ENCODE measurements around the gene CA5B. TPM values are rescaled to one million over a fixed set of nuclear protein-coding genes. Genes with fewer than 3 reads are reported as not detected.
A peak's percentile ranks its signal among the peaks of the same experiment; 100 is the strongest.

Gene CA5B
- total and polyA plus RNA-seq, 4 donors = 0.55 to 2.9 (median 1.6) TPM

GRCh38 chrX:15761564-15762191 lies 23.6 kb downstream of the CA5B start:
- no peaks in the 10 kb centered on the region for H3K9me3 ChIP-seq (ENCODE audit: control insufficient read depth in 4 of 4, low read length in 3 of 4)
- H3K9ac ChIP-seq (ENCODE audit: low read depth in 1 of 2, low read length in 2 of 2) = no peak overlapping the region
- no peak for DNase-seq (ENCODE audit: low spot score)
- TF ChIP-seq RAD21 (IDR thresholded peaks at IDR 0.05) (peak; percentile 68 to 86), HNF4A (conservative IDR thresholded peaks at IDR 0.05) (no peak), CTCF (IDR thresholded peaks at IDR 0.05; ENCODE audit: low read depth, low read length, missing input control) (peak; percentile 63)
- H3K27me3 ChIP-seq (ENCODE audit: control insufficient read depth in 4 of 4, insufficient read depth in 4 of 4, low read length in 3 of 4) = no peaks in the 10 kb centered on the region
- no peak overlapping the region for H3K4me3 ChIP-seq (ENCODE audit: low read depth in 1 of 3, low read length in 3 of 3)
- 85% methylated on average over 8 of the region's 8 CpGs for WGBS
- no peaks in the 10 kb centered on the region for H3K4me1 ChIP-seq (ENCODE audit: control insufficient read depth in 4 of 4, insufficient read depth in 4 of 4, low read length in 3 of 4)
- H3K36me3 ChIP-seq (ENCODE audit: control insufficient read depth in 4 of 4, insufficient read depth in 3 of 4, low read depth in 1 of 4, low read length in 3 of 4) = no peaks in the 10 kb centered on the region
- no peak overlapping the region for H3K27ac ChIP-seq (ENCODE audit: low read depth in 1 of 2, low read length in 2 of 2)

- Histone ChIP-seq H3K4me1 (ENCODE audit: control insufficient read depth in 4 of 4, insufficient read depth in 4 of 4, low read length in 3 of 4) (no peaks in the 10 kb centered on the region), H3K9me3 (ENCODE audit: control insufficient read depth in 4 of 4, low read length in 3 of 4) (no peaks in the 10 kb centered on the region), H3K9ac (ENCODE audit: low read depth in 1 of 2, low read length in 2 of 2) (no peak overlapping the region), H3K4me3 (ENCODE audit: low read depth in 1 of 3, low read length in 3 of 3) (no peak overlapping the region), H3K27ac (ENCODE audit: low read depth in 1 of 2, low read length in 2 of 2) (no peak overlapping the region), H3K27me3 (ENCODE audit: control insufficient read depth in 4 of 4, insufficient read depth in 4 of 4, low read length in 3 of 4) (no peaks in the 10 kb centered on the region), H3K36me3 (ENCODE audit: control insufficient read depth in 4 of 4, insufficient read depth in 3 of 4, low read depth in 1 of 4, low read length in 3 of 4) (no peaks in the 10 kb centered on the region)
- no peak for DNase-seq (ENCODE audit: low spot score)
- 86% methylated on average over 4 of the region's 4 CpGs for WGBS
- TF ChIP-seq SP1 (IDR thresholded peaks at IDR 0.05) (no peak), CTCF (IDR thresholded peaks at IDR 0.05; ENCODE audit: low read depth, low read length, missing input control) (no peak), GABPA (IDR thresholded peaks at IDR 0.05 in 1 of 2, conservative IDR thresholded peaks at IDR 0.05 in 1 of 2) (no peak), JUND (IDR thresholded peaks at IDR 0.05) (no peak), FOXA1 (IDR thresholded peaks at IDR 0.05) (no peak), EGR1 (IDR thresholded peaks at IDR 0.05; ENCODE audit: low read depth in 2 of 2) (no peak), MAX (IDR thresholded peaks at IDR 0.05) (no peak), RAD21 (IDR thresholded peaks at IDR 0.05) (no peak), TAF1 (conservative IDR thresholded peaks at IDR 0.05) (no peak), HNF4A (conservative IDR thresholded peaks at IDR 0.05) (no peak), YY1 (IDR thresholded peaks at IDR 0.05) (no peak), HNF4G (IDR thresholded peaks at IDR 0.05) (no peak), NR2F2 (IDR thresholded peaks at IDR 0.05) (no peak), FOXA2 (IDR thresholded peaks at IDR 0.05) (no peak)
- TF ChIP-seq, protein P1, sequence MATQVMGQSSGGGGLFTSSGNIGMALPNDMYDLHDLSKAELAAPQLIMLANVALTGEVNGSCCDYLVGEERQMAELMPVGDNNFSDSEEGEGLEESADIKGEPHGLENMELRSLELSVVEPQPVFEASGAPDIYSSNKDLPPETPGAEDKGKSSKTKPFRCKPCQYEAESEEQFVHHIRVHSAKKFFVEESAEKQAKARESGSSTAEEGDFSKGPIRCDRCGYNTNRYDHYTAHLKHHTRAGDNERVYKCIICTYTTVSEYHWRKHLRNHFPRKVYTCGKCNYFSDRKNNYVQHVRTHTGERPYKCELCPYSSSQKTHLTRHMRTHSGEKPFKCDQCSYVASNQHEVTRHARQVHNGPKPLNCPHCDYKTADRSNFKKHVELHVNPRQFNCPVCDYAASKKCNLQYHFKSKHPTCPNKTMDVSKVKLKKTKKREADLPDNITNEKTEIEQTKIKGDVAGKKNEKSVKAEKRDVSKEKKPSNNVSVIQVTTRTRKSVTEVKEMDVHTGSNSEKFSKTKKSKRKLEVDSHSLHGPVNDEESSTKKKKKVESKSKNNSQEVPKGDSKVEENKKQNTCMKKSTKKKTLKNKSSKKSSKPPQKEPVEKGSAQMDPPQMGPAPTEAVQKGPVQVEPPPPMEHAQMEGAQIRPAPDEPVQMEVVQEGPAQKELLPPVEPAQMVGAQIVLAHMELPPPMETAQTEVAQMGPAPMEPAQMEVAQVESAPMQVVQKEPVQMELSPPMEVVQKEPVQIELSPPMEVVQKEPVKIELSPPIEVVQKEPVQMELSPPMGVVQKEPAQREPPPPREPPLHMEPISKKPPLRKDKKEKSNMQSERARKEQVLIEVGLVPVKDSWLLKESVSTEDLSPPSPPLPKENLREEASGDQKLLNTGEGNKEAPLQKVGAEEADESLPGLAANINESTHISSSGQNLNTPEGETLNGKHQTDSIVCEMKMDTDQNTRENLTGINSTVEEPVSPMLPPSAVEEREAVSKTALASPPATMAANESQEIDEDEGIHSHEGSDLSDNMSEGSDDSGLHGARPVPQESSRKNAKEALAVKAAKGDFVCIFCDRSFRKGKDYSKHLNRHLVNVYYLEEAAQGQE (IDR thresholded peaks at IDR 0.05) = no peak
- TF ChIP-seq, protein P2, sequence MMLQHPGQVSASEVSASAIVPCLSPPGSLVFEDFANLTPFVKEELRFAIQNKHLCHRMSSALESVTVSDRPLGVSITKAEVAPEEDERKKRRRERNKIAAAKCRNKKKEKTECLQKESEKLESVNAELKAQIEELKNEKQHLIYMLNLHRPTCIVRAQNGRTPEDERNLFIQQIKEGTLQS (IDR thresholded peaks at IDR 0.05) = no peak
- TF ChIP-seq, protein P3, sequence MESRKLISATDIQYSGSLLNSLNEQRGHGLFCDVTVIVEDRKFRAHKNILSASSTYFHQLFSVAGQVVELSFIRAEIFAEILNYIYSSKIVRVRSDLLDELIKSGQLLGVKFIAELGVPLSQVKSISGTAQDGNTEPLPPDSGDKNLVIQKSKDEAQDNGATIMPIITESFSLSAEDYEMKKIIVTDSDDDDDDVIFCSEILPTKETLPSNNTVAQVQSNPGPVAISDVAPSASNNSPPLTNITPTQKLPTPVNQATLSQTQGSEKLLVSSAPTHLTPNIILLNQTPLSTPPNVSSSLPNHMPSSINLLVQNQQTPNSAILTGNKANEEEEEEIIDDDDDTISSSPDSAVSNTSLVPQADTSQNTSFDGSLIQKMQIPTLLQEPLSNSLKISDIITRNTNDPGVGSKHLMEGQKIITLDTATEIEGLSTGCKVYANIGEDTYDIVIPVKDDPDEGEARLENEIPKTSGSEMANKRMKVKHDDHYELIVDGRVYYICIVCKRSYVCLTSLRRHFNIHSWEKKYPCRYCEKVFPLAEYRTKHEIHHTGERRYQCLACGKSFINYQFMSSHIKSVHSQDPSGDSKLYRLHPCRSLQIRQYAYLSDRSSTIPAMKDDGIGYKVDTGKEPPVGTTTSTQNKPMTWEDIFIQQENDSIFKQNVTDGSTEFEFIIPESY (IDR thresholded peaks at IDR 0.05) = no peak
These were observed 31.4 kb downstream of the CA5B start for GRCh38 chrX:15769300-15769954.

Measured in liver (tissue), 9 donors.